ENCODE data around the gene VAMP2.

Gene VAMP2

GRCh38 chr17:8163978-8164814, 1.4 kb upstream of the VAMP2 start (continued):
- TF ChIP-seq HIC1 (tag by site-specific recombination; IDR thresholded peaks at IDR 0.05) (no peak), ZNF629 (tag by site-specific recombination; IDR thresholded peaks at IDR 0.05) (no peak), OSR2 (tag by site-specific recombination; IDR thresholded peaks at IDR 0.05) (peak; percentile 70), SP3 (tag by site-specific recombination; IDR thresholded peaks at IDR 0.05) (peak; percentile 17; the same call in 1 of the 2 replicates), REST (tag by site-specific recombination; IDR thresholded peaks at IDR 0.05) (no peak), EGR2 (tag by site-specific recombination; IDR thresholded peaks at IDR 0.05; ENCODE audit: low read depth) (peak; percentile 91), BCL6B (tag by site-specific recombination; IDR thresholded peaks at IDR 0.05) (peak; percentile 17; the same call in 1 of the 2 replicates), PRDM10 (tag by site-specific recombination; IDR thresholded peaks at IDR 0.05) (peak; percentile 58; the same call in 1 of the 2 replicates), ZNF785 (tag by site-specific recombination; IDR thresholded peaks at IDR 0.05) (no peak), ZBTB8A (tag by site-specific recombination; IDR thresholded peaks at IDR 0.05) (peak; percentile 35; the same call in 1 of the 2 replicates), ZSCAN30 (tag by site-specific recombination; IDR thresholded peaks at IDR 0.05) (0 out of 2 replicates have a peak, but pooled peaks have one; percentile 6), ZFHX2 (tag by site-specific recombination; conservative IDR thresholded peaks at IDR 0.05) (peak; percentile 86), ZNF776 (tag by site-specific recombination; IDR thresholded peaks at IDR 0.05; ENCODE audit: borderline replicate concordance) (no peak), ZNF48 (tag by site-specific recombination; IDR thresholded peaks at IDR 0.05) (no peak), ZNF350 (tag by site-specific recombination; IDR thresholded peaks at IDR 0.05) (no peak), ZNF121 (tag by site-specific recombination; IDR thresholded peaks at IDR 0.05) (no peak)

Data from HEK293 (cell line).